ENCODE measurements around the gene OR2A42.
"Not testable (repeated sequence)": the region's sequence is repeated elsewhere in the genome, so short reads cannot be mapped to it uniquely, and the experiment has no call there.

The OR2A42 gene

GRCh38 chr7:144255471-144255897 lies 16.1 kb upstream of the OR2A42 start:
- Histone ChIP-seq H3K4me1 (ENCODE audit: control insufficient read depth, insufficient read depth, low read length) (no peaks in the 10 kb centered on the region), H3K4me3 (ENCODE audit: low read depth, low read length) (no peak overlapping the region), H3K27me3 (ENCODE audit: control insufficient read depth, insufficient read depth, low read length) (no peaks in the 10 kb centered on the region), H3K9me3 (ENCODE audit: control insufficient read depth, insufficient read depth, low read length) (no peaks in the 10 kb centered on the region), H3K9ac (ENCODE audit: low read depth, low read length) (no peak overlapping the region), H3K36me3 (ENCODE audit: control insufficient read depth, insufficient read depth, low read length) (no peaks in the 10 kb centered on the region), H3K27ac (ENCODE audit: low read depth, low read length) (no peak overlapping the region)

GRCh38 chr7:144252307-144252706 lies 12.9 kb upstream of the OR2A42 start:
- not testable (repeated sequence) for H3K27ac ChIP-seq (ENCODE audit: low read depth, low read length); H3K9me3 ChIP-seq (ENCODE audit: control insufficient read depth, insufficient read depth, low read length); H3K9ac ChIP-seq (ENCODE audit: low read depth, low read length); H3K4me1 ChIP-seq (ENCODE audit: control insufficient read depth, insufficient read depth, low read length); H3K27me3 ChIP-seq (ENCODE audit: control insufficient read depth, insufficient read depth, low read length); H3K36me3 ChIP-seq (ENCODE audit: control insufficient read depth, insufficient read depth, low read length); H3K4me3 ChIP-seq (ENCODE audit: low read depth, low read length)

GRCh38 chr7:144247674-144248330 lies 8.4 kb upstream of the OR2A42 start:
- H3K27ac ChIP-seq (ENCODE audit: low read depth, low read length); H3K9me3 ChIP-seq (ENCODE audit: control insufficient read depth, insufficient read depth, low read length); H3K27me3 ChIP-seq (ENCODE audit: control insufficient read depth, insufficient read depth, low read length); H3K4me3 ChIP-seq (ENCODE audit: low read depth, low read length); H3K4me1 ChIP-seq (ENCODE audit: control insufficient read depth, insufficient read depth, low read length); H3K36me3 ChIP-seq (ENCODE audit: control insufficient read depth, insufficient read depth, low read length); H3K9ac ChIP-seq (ENCODE audit: low read depth, low read length): not testable (repeated sequence)

- not testable (repeated sequence) for H3K9me3 ChIP-seq (ENCODE audit: control insufficient read depth, insufficient read depth, low read length); H3K4me3 ChIP-seq (ENCODE audit: low read depth, low read length); H3K9ac ChIP-seq (ENCODE audit: low read depth, low read length); H3K4me1 ChIP-seq (ENCODE audit: control insufficient read depth, insufficient read depth, low read length); H3K27ac ChIP-seq (ENCODE audit: low read depth, low read length); H3K27me3 ChIP-seq (ENCODE audit: control insufficient read depth, insufficient read depth, low read length); H3K36me3 ChIP-seq (ENCODE audit: control insufficient read depth, insufficient read depth, low read length)
Measured at GRCh38 chr7:144246967-144247366, 7.6 kb upstream of the OR2A42 start.

- not testable (repeated sequence) for H3K27ac ChIP-seq (ENCODE audit: low read depth, low read length); H3K9me3 ChIP-seq (ENCODE audit: control insufficient read depth, insufficient read depth, low read length); H3K36me3 ChIP-seq (ENCODE audit: control insufficient read depth, insufficient read depth, low read length); H3K4me3 ChIP-seq (ENCODE audit: low read depth, low read length); H3K4me1 ChIP-seq (ENCODE audit: control insufficient read depth, insufficient read depth, low read length); H3K27me3 ChIP-seq (ENCODE audit: control insufficient read depth, insufficient read depth, low read length); H3K9ac ChIP-seq (ENCODE audit: low read depth, low read length)
Measured at GRCh38 chr7:144245372-144245771, 6.0 kb upstream of the OR2A42 start.

GRCh38 chr7:144238530-144239082 lies 799 bp downstream of the OR2A42 start:
- H3K9ac ChIP-seq (ENCODE audit: low read depth, low read length); H3K4me3 ChIP-seq (ENCODE audit: low read depth, low read length); H3K4me1 ChIP-seq (ENCODE audit: control insufficient read depth, insufficient read depth, low read length); H3K27me3 ChIP-seq (ENCODE audit: control insufficient read depth, insufficient read depth, low read length); H3K9me3 ChIP-seq (ENCODE audit: control insufficient read depth, insufficient read depth, low read length); H3K36me3 ChIP-seq (ENCODE audit: control insufficient read depth, insufficient read depth, low read length); H3K27ac ChIP-seq (ENCODE audit: low read depth, low read length): not testable (repeated sequence)

GRCh38 chr7:144233039-144233438 lies 6.4 kb downstream of the OR2A42 start:
- not testable (repeated sequence) for H3K9ac ChIP-seq (ENCODE audit: low read depth, low read length); H3K4me1 ChIP-seq (ENCODE audit: control insufficient read depth, insufficient read depth, low read length); H3K36me3 ChIP-seq (ENCODE audit: control insufficient read depth, insufficient read depth, low read length); H3K9me3 ChIP-seq (ENCODE audit: control insufficient read depth, insufficient read depth, low read length); H3K27ac ChIP-seq (ENCODE audit: low read depth, low read length); H3K27me3 ChIP-seq (ENCODE audit: control insufficient read depth, insufficient read depth, low read length); H3K4me3 ChIP-seq (ENCODE audit: low read depth, low read length)

GRCh38 chr7:144231027-144231426 lies 8.4 kb downstream of the OR2A42 start:
- not testable (repeated sequence) for H3K4me3 ChIP-seq (ENCODE audit: low read depth, low read length); H3K9me3 ChIP-seq (ENCODE audit: control insufficient read depth, insufficient read depth, low read length); H3K4me1 ChIP-seq (ENCODE audit: control insufficient read depth, insufficient read depth, low read length)

GRCh38 chr7:144228810-144229209 lies 10.6 kb downstream of the OR2A42 start:
- H3K4me1 ChIP-seq (ENCODE audit: control insufficient read depth, insufficient read depth, low read length); H3K9me3 ChIP-seq (ENCODE audit: control insufficient read depth, insufficient read depth, low read length); H3K27ac ChIP-seq (ENCODE audit: low read depth, low read length); H3K4me3 ChIP-seq (ENCODE audit: low read depth, low read length); H3K27me3 ChIP-seq (ENCODE audit: control insufficient read depth, insufficient read depth, low read length); H3K36me3 ChIP-seq (ENCODE audit: control insufficient read depth, insufficient read depth, low read length); H3K9ac ChIP-seq (ENCODE audit: low read depth, low read length): not testable (repeated sequence)

More at GRCh38 chr7:144231027-144231426, 8.4 kb downstream of the OR2A42 start:
- not testable (repeated sequence) for H3K9ac ChIP-seq (ENCODE audit: low read depth, low read length); H3K27me3 ChIP-seq (ENCODE audit: control insufficient read depth, insufficient read depth, low read length); H3K27ac ChIP-seq (ENCODE audit: low read depth, low read length); H3K36me3 ChIP-seq (ENCODE audit: control insufficient read depth, insufficient read depth, low read length)

- H3K4me1 ChIP-seq (ENCODE audit: control insufficient read depth, insufficient read depth, low read length); H3K36me3 ChIP-seq (ENCODE audit: control insufficient read depth, insufficient read depth, low read length); H3K27me3 ChIP-seq (ENCODE audit: control insufficient read depth, insufficient read depth, low read length); H3K9me3 ChIP-seq (ENCODE audit: control insufficient read depth, insufficient read depth, low read length); H3K9ac ChIP-seq (ENCODE audit: low read depth, low read length); H3K27ac ChIP-seq (ENCODE audit: low read depth, low read length); H3K4me3 ChIP-seq (ENCODE audit: low read depth, low read length): not testable (repeated sequence)
Measured at GRCh38 chr7:144226866-144227265, 12.5 kb downstream of the OR2A42 start.

- H3K4me1 ChIP-seq (ENCODE audit: control insufficient read depth, insufficient read depth, low read length); H3K4me3 ChIP-seq (ENCODE audit: low read depth, low read length); H3K27ac ChIP-seq (ENCODE audit: low read depth, low read length); H3K9ac ChIP-seq (ENCODE audit: low read depth, low read length); H3K27me3 ChIP-seq (ENCODE audit: control insufficient read depth, insufficient read depth, low read length); H3K9me3 ChIP-seq (ENCODE audit: control insufficient read depth, insufficient read depth, low read length); H3K36me3 ChIP-seq (ENCODE audit: control insufficient read depth, insufficient read depth, low read length): not testable (repeated sequence)
Measured at GRCh38 chr7:144223675-144224074, 15.7 kb downstream of the OR2A42 start.

GRCh38 chr7:144220531-144220930 lies 18.9 kb downstream of the OR2A42 start:
- not testable (repeated sequence) for H3K9me3 ChIP-seq (ENCODE audit: control insufficient read depth, insufficient read depth, low read length); H3K36me3 ChIP-seq (ENCODE audit: control insufficient read depth, insufficient read depth, low read length); H3K4me3 ChIP-seq (ENCODE audit: low read depth, low read length); H3K4me1 ChIP-seq (ENCODE audit: control insufficient read depth, insufficient read depth, low read length); H3K9ac ChIP-seq (ENCODE audit: low read depth, low read length); H3K27ac ChIP-seq (ENCODE audit: low read depth, low read length); H3K27me3 ChIP-seq (ENCODE audit: control insufficient read depth, insufficient read depth, low read length)
